ENCODE results near the gene NAA35. TPM values are rescaled to one million over a fixed set of nuclear protein-coding genes. Genes with fewer than 3 reads are reported as not detected.

NAA35 gene
- total RNA-seq, 1 experiment from 2014 or later, result 21.3 TPM

GRCh38 chr9:85994191-85994590 lies 53.2 kb downstream of the NAA35 start:
- POLR2A ChIA-PET, result no interaction called here
- no peaks in the 10 kb centered on the region; the same call in 1 of the 2 replicates for H3K36me3 ChIP-seq (ENCODE audit: control insufficient read depth, insufficient read depth, low read length)
- in situ Hi-C loops (cut with HindIII; ENCODE audit: low pct_unique_long_range_greater_than_20kb, low sequenced_read_pairs) (no loop called here), intact Hi-C loops (cut with micrococcal nuclease; ENCODE audit: unreplicated experiment) (no loop called here)
- no peak for DNase-seq (ENCODE audit: low read depth, low spot score)
- CTCF ChIA-PET, result no interaction called here
- no TSS peak for BruUV-seq (replicated peaks)
- ATAC-seq, result no peak
- H3K27ac ChIP-seq (ENCODE audit: low read length), result no peak overlapping the region
- H3K4me3 ChIP-seq (ENCODE audit: low read depth in 2 of 2, low read length in 2 of 2), result no peak overlapping the region
- no peaks in the 10 kb centered on the region for H3K4me1 ChIP-seq (ENCODE audit: control insufficient read depth, insufficient read depth, low read length)
- TF ChIP-seq TCF7L2 (IDR thresholded peaks at IDR 0.05; ENCODE audit: low read depth, low read length) (no peak), SIN3A (IDR thresholded peaks at IDR 0.05; ENCODE audit: borderline replicate concordance, insufficient read depth, low read depth, low read length) (no peak), POLR2AphosphoS5 (IDR thresholded peaks at IDR 0.05; ENCODE audit: low read depth, low read length) (no peak)
- TF ChIP-seq, protein P1, sequence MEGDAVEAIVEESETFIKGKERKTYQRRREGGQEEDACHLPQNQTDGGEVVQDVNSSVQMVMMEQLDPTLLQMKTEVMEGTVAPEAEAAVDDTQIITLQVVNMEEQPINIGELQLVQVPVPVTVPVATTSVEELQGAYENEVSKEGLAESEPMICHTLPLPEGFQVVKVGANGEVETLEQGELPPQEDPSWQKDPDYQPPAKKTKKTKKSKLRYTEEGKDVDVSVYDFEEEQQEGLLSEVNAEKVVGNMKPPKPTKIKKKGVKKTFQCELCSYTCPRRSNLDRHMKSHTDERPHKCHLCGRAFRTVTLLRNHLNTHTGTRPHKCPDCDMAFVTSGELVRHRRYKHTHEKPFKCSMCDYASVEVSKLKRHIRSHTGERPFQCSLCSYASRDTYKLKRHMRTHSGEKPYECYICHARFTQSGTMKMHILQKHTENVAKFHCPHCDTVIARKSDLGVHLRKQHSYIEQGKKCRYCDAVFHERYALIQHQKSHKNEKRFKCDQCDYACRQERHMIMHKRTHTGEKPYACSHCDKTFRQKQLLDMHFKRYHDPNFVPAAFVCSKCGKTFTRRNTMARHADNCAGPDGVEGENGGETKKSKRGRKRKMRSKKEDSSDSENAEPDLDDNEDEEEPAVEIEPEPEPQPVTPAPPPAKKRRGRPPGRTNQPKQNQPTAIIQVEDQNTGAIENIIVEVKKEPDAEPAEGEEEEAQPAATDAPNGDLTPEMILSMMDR (IDR thresholded peaks at IDR 0.05), result no peak
- TF ChIP-seq, protein P2, sequence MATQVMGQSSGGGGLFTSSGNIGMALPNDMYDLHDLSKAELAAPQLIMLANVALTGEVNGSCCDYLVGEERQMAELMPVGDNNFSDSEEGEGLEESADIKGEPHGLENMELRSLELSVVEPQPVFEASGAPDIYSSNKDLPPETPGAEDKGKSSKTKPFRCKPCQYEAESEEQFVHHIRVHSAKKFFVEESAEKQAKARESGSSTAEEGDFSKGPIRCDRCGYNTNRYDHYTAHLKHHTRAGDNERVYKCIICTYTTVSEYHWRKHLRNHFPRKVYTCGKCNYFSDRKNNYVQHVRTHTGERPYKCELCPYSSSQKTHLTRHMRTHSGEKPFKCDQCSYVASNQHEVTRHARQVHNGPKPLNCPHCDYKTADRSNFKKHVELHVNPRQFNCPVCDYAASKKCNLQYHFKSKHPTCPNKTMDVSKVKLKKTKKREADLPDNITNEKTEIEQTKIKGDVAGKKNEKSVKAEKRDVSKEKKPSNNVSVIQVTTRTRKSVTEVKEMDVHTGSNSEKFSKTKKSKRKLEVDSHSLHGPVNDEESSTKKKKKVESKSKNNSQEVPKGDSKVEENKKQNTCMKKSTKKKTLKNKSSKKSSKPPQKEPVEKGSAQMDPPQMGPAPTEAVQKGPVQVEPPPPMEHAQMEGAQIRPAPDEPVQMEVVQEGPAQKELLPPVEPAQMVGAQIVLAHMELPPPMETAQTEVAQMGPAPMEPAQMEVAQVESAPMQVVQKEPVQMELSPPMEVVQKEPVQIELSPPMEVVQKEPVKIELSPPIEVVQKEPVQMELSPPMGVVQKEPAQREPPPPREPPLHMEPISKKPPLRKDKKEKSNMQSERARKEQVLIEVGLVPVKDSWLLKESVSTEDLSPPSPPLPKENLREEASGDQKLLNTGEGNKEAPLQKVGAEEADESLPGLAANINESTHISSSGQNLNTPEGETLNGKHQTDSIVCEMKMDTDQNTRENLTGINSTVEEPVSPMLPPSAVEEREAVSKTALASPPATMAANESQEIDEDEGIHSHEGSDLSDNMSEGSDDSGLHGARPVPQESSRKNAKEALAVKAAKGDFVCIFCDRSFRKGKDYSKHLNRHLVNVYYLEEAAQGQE (IDR thresholded peaks at IDR 0.05; ENCODE audit: insufficient read depth in 1 of 2, low read depth in 2 of 2, low read length in 1 of 2), result no peak
- H3K27me3 ChIP-seq (ENCODE audit: control insufficient read depth, insufficient read depth, low read length), result no peaks in the 10 kb centered on the region
- no peaks in the 10 kb centered on the region for H3K9me3 ChIP-seq (ENCODE audit: control insufficient read depth, insufficient read depth, low read depth, low read length)

GRCh38 chr9:85995097-85995496 lies 54.2 kb downstream of the NAA35 start:
- in situ Hi-C loops (cut with HindIII; ENCODE audit: low pct_unique_long_range_greater_than_20kb, low sequenced_read_pairs) (no loop called here), intact Hi-C loops (cut with micrococcal nuclease; ENCODE audit: unreplicated experiment) (no loop called here)
- DNase-seq (ENCODE audit: low read depth, low spot score), result no peak
- H3K36me3 ChIP-seq (ENCODE audit: control insufficient read depth, insufficient read depth, low read length), result no peaks in the 10 kb centered on the region; the same call in 1 of the 2 replicates
- no TSS peak for BruUV-seq (replicated peaks)
- H3K4me3 ChIP-seq (ENCODE audit: low read depth in 2 of 2, low read length in 2 of 2), result no peak overlapping the region
- no peak overlapping the region for H3K27ac ChIP-seq (ENCODE audit: low read length)
- CTCF ChIA-PET, result no interaction called here
- TF ChIP-seq, protein P2 (IDR thresholded peaks at IDR 0.05; ENCODE audit: insufficient read depth in 1 of 2, low read depth in 2 of 2, low read length in 1 of 2), result no peak
- TF ChIP-seq TCF7L2 (IDR thresholded peaks at IDR 0.05; ENCODE audit: low read depth, low read length), result no peak
- TF ChIP-seq, protein P1 (IDR thresholded peaks at IDR 0.05), result no peak
- TF ChIP-seq POLR2AphosphoS5 (IDR thresholded peaks at IDR 0.05; ENCODE audit: low read depth, low read length), result no peak
- POLR2A ChIA-PET, result no interaction called here
- H3K9me3 ChIP-seq (ENCODE audit: control insufficient read depth, insufficient read depth, low read depth, low read length), result no peaks in the 10 kb centered on the region
- H3K4me1 ChIP-seq (ENCODE audit: control insufficient read depth, insufficient read depth, low read length), result no peaks in the 10 kb centered on the region
- ATAC-seq, result no peak
- no peaks in the 10 kb centered on the region for H3K27me3 ChIP-seq (ENCODE audit: control insufficient read depth, insufficient read depth, low read length)

Measured in Panc1 (cell line).